NK-92 (cell line): Measurements from ENCODE around the gene CUL7.
"Not testable (repeated sequence)": the region's sequence is repeated elsewhere in the genome, so short reads cannot be mapped to it uniquely, and the experiment has no call there.

ENCODE experiments used
- DNase-seq: peaks from one replicate; lab custom pipeline; 2025; ENCODE audit not compliant: unreplicated experiment; lab: John Stamatoyannopoulos, UW

Gene CUL7

GRCh38 chr6:43053545-43054205, at the start of gene CUL7:
Gene CUL7, minus strand, starts transcription at chr6:43053851. Its CDS starts 1,063 bp downstream, at chr6:43052788.
- peak; percentile 41 for DNase-seq

- no peak for DNase-seq
Observed at GRCh38 chr6:43101497-43101896, 47.8 kb upstream of the CUL7 start.

GRCh38 chr6:43097502-43097901, 43.9 kb upstream of the CUL7 start:
- DNase-seq = no peak

GRCh38 chr6:43097098-43097489, 43.4 kb upstream of the CUL7 start:
- no peak for DNase-seq

- DNase-seq = no peak
Observed at GRCh38 chr6:43096451-43097097, 42.9 kb upstream of the CUL7 start.

- DNase-seq = no peak
Observed at GRCh38 chr6:43095939-43096338, 42.3 kb upstream of the CUL7 start.

- DNase-seq = no peak
Observed at GRCh38 chr6:43093436-43094289, 40.0 kb upstream of the CUL7 start.

GRCh38 chr6:43092635-43093034, 39.0 kb upstream of the CUL7 start:
- no peak for DNase-seq

GRCh38 chr6:43091436-43091991, 37.9 kb upstream of the CUL7 start:
- DNase-seq = no peak

- no peak for DNase-seq
Observed at GRCh38 chr6:43091020-43091419, 37.4 kb upstream of the CUL7 start.

- DNase-seq = no peak
Observed at GRCh38 chr6:43090559-43090956, 36.9 kb upstream of the CUL7 start.

- DNase-seq = no peak
Observed at GRCh38 chr6:43089874-43090558, 36.4 kb upstream of the CUL7 start.

- no peak for DNase-seq
Observed at GRCh38 chr6:43089467-43089866, 35.8 kb upstream of the CUL7 start.

- no peak for DNase-seq
Observed at GRCh38 chr6:43088654-43089056, 35.0 kb upstream of the CUL7 start.

- no peak for DNase-seq
Observed at GRCh38 chr6:43086022-43086658, 32.5 kb upstream of the CUL7 start.

- no peak for DNase-seq
Observed at GRCh38 chr6:43082806-43083655, 29.4 kb upstream of the CUL7 start.

GRCh38 chr6:43081922-43082321, 28.3 kb upstream of the CUL7 start:
- not testable (repeated sequence) for DNase-seq

- DNase-seq = no peak
Observed at GRCh38 chr6:43081043-43081442, 27.4 kb upstream of the CUL7 start.

- no peak for DNase-seq
Observed at GRCh38 chr6:43078691-43079090, 25.0 kb upstream of the CUL7 start.
